Raji (cell line): Measurements from ENCODE around the gene TMEM220.

Source experiments
- POLR2A ChIP-seq: IDR thresholded peaks from 2 replicates; pipeline ENCODE4 v1.6.1; 2011; ENCODE audit warnings: low read depth, low read length, control low read depth; ENCODE audit not compliant: insufficient read depth

TMEM220 gene

DNA sequence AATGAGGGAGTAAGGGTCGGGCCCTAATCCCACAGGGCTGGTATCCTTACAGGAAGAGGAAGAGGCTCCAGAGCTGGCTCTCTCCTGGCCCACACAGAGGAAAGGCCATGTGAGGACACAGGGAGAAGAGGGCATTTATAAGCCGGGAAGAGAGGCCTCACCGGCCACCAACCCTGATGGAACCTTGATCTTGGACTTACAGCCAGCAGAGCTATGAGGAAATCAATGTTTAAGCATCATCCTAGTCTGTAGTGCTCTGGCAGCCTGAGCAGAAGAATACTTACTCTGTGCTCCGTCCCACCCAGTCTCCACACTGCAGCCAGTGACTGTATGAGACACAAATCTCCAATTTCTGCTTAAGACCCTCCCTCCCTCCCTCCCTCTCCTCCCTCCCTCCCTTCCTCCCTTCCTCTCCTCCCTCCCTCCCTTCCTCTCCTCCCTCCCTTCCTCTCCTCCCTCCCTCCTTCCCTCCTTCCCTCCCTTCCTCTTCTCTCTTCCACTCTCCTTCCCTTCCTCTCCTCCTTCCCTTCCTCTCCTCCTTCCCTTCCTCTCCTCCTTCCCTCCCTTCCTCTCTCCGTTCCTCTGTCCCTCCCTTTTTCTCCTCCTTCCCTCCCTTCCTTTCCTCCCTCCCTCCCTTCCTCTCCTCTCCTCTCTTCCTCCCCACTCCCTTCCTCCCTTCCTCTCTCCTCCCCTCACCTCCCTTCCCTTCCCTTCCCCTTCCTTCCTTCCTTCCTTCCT is 8.9 kb upstream of the TMEM220 start:
- no peak for TF ChIP-seq POLR2A

DNA sequence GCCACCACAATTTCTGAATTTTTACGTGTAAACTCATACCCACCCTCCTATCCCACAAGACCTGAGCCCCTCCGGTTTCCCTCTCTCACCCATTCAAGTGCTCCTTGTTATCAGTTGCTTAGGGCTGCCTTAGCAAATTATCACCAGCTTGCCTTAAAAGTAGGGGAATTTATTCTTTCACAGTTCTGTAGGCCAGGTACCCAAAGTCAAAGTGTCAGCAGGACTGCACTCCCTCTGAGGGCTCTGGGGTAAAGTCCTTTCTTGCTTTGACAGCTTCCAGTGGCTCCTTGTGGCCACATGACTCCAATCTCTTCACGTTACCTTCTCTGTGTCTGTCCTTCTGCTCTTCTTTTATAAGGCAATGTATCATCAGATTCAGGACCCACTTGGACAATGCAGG is 7.9 kb upstream of the TMEM220 start:
- no peak for TF ChIP-seq POLR2A

DNA sequence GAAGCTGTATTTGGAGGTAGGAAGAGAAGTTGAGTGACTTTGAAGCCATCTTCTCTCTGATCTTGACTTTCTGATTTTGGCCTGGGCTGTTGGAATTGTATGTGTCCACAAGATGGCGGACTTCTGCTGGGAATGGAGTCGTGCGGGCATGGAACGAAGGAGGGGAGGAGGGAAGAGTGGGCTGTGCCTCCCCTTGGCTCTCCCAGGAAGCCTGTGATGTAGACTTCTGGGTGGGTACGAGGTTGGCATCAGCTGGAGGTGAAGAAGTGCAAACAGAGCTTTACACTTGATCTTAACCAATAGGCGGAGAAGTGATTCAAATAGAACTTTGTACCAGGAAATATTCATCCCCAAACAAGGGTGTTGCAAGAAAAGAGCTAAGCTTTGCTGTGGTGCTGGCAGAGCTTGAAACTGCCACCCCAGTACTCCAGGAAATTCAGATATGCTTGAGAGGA is 7.4 kb upstream of the TMEM220 start:
- TF ChIP-seq POLR2A, result no peak

DNA sequence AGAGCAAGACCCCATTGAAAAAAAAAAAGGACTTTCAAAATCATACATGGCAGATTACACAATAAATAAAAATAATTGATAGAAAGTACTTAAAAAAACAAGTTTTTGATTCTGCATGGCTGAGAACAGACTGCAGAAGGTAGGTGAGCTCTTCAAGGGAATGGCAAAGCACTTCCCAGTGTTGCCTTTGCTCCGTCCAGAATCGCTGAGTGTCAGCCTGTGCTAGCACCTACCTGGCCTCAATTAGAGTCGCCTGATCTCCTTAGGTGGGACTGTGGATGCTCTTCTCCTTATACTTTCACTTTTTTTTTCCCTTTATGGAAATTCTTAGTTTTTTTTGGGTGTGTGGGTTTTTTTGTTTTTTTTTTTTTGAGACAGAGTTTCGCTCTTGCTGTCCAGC is 6.0 kb upstream of the TMEM220 start:
- TF ChIP-seq POLR2A, result no peak

DNA sequence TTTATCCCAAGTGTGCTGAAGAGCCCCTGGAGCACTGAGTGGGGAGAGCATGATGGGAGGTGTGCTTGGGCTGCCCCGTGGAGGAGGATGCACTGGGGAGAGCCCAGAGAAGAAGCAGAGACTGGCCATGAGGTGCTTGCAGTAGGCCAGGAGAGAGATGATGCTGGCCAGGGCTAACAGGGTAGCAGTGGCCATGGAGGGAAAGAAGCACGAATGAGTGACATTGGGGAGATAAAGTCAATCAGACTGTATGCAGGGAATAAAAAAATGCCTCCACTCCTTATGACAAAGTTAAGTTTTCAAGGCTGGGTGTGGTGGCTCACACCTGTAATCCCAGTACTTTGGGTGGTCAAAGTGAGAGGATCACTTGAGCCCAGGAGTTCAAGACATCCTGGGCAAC is 5.4 kb upstream of the TMEM220 start:
- no peak for TF ChIP-seq POLR2A

DNA sequence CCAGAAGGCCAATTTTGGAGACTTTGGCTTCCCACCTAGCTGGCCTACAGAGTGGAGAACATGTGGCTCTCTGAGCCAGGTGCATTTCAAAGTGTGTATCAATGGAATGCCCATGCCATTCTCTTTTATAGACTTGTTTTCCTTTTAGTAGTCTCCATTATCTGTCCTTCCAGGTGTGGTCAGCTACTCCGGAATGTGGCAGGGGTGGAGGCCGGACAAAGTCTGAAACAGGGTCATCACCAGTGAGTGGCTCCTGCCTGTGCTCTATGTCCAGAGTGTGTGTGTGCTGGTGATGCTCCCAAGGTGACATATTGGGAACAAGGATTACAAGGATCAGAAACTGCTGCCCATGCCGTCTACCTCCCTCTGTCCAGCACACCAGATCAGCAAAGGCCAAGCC is 3.8 kb upstream of the TMEM220 start:
- TF ChIP-seq POLR2A, result no peak

DNA sequence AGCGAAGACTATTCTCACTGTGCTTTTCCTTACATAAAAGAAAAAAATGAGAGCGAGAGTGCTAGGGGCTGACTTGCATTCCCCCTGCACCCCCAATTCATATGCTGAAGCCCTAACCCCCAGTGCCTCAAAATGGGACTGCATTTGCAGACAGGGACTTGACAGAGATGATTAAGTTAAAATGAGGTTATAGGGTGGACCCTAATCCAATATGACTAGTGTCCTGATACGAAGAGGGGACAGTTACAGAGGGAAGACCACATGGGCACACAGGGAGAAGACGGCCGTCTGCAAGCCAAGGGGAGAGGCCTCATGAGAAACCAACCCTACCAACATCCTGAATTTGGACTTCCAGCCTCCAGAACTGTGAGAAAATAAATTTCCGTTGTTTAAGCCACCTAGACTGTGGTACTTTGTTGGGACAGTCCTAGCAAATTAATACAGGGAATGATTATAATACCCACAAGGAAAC is 1.6 kb upstream of the TMEM220 start:
- no peak for TF ChIP-seq POLR2A

DNA sequence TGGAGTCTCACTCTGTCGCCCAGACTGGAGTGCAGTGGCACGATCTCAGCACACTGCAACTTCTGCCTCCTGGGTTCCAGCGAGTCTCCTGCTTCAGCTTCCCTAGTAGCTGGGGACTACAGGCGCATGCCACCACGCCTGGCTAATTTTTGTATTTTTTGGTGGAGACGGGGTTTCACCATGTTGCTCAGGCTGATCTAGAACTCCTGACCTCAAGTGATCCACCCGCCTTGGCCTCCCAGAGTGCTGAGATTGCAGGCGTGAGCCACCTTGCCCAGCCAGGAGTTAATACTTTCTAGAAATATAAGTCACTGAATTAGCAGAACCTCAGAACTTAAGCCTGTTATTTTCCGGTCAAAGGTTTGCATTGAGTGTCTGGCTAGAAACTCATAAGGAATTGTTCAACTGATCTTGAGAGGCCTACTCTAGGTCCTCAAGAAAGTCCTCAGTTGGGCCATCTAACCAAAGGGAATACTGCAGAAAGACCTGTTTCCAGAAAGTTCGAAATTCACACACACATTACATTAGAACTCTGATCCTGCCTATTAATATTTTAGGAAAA is 1.4 kb downstream of the TMEM220 start:
- no peak for TF ChIP-seq POLR2A

DNA sequence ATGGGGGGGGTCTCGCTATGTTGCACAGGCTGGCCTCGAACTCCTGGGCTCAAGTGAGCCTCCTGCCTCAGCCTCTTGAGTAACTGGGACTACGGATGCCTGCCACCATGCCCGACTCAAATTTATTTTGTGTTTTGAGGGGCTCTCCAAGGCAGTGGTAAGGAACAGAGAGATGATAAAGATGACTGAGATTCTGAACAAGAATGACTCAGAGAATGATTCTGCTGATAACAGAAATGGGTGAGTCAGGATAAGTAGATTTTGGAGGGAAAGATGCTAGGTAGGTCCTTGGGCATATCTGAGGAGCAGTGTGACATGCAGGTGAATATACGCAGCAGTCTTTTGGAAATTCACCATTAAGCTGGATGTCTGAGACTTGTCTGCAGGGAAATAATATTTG is 2.6 kb downstream of the TMEM220 start:
- no peak for TF ChIP-seq POLR2A

DNA sequence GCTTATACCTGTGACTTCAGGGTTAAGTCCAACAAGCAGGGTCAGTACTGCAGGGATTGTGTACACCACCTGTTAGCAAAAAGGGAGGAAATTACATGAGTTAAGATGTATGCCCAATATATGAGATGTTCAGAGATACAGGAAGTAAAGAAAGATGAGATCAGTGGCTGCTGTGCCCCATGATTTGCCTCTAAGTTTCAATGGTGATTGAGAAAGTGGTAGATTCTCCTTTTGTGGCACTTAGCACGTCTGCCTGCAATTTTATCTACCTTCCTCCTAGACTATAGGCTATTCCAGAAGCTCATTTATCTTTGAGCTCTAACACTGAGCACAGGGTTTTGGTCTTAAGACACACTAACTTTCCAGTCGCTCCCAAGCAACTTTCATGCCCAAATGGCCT is 3.6 kb downstream of the TMEM220 start:
- no peak for TF ChIP-seq POLR2A

DNA sequence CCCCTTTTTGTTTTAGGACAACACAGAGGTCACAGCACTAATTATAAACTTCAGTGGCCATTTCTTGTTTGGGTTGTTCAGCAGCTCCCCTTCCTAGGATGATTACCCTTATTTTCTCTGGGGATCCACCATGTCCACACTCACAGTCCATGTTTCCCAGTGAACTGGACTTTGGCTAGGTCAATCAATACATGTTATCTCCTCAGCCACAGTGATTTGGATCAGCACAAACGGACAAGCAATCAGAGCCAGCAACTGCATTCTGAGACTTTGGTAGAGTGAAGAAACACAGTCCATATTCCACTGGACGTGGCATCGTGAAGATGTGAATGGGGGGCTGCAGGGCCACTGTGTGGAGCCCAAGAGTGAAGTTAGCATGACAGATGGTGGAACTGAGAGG is 4.6 kb downstream of the TMEM220 start:
- no peak for TF ChIP-seq POLR2A

DNA sequence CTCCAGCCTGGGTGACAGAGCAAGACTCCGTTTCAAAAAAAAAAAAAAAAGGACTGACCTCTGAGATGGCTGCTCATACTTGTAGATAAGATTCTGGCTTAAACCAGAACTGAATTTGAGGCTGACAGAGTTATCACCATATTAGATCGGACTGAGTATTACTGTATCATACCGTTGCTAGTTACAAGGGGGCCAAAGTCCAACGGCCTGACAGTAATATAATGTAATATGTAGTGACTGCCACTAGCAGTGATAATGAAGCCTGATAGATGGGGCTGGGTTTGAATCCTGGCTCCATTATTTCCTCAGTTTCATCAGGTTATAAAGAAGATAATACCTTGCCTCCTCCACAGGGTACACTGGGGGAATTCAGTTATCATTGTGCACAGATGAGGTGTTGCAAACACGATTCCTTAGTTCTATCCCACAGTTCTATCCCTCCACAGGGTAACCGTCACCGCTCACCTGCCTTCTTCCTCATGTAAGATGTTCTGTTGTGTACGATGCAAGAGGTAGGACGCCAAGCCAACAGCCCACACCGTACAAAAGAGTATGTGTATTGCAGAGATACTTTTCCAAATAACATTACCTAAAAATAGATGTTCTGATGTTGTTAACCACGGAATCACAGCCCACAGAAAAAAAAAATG is 5.2 kb downstream of the TMEM220 start:
- no peak for TF ChIP-seq POLR2A

DNA sequence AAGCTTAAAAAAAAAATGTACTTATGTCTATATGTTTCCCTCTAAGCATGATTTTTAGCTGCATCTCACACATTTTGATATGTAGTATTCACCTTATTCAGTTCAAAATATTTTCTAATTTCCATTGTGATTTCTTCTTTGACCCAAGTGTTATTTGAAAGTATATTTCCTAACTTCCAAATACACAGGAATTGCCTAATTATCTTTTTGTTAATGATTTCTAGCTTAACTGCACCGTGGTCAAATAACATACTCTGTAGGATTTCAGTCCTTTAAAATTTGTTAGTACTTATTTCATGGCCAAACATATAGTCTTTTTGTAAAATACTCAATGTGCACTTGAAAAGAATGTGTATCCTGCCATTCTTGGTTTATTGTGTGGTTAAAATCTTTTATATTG is 11.3 kb downstream of the TMEM220 start:
- no peak for TF ChIP-seq POLR2A

DNA sequence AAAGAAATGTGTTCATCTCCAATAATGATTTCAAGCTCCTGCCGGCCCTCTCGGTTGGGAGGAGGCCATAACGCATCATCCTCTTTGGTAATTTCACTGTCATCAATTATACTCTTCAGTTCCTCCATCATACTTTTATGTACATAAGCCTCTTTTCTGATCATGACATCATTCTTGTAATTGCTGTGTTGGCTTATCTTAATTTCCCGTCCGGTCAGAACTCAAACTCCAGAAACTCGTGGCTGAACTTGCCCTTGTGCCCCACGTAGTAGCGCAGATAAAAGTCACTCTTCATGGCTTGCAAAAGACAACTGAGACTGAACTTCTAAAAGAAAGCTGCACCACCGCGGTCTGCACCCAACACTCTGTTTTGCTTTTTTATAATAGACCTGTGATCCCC is 13.6 kb downstream of the TMEM220 start:
- no peak for TF ChIP-seq POLR2A

DNA sequence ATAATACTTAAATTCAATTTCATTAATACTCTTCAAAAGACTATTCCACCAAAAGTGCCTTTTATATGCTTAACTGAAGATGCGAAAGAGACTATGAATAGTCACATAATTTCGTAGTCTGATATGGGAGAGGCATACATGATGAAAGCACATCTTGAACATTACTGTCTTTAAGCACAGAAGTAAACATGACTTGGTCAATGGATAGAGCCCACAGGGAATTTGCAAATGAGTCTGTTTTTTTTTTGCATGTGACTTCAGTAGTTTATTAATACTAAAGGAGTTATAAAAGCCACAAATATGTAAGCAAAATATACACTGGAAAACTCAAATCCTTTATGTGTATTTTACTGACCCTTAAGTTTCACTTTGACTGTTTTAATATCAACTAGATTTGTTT is 16.5 kb downstream of the TMEM220 start:
- TF ChIP-seq POLR2A, result no peak

DNA sequence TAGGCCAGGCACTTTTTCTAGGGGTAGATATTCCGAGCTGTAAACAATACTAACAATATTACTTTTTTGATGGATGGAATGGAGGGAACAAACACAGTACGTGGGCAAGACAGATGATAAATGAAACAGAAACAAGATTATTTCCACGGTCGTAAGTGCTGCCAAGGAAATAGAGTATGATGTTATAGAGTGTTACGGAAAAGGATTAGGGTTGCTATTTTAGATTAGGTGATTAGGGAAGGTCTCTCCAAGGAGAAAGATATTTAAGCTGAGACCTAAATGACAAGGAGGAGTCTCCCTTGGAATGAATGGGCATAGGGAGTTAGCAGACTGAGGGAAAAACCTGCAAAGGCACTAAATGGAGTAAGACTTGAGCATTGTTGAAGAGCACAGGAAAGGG is 24.1 kb downstream of the TMEM220 start:
- no peak for TF ChIP-seq POLR2A
